GM21360 (cell line): ENCODE data around the gene MAS1.
"Not testable (repeated sequence)": the region's sequence is repeated elsewhere in the genome, so short reads cannot be mapped to it uniquely, and the experiment has no call there.

Experiments
- ATAC-seq: cut with Tn5 transposase; IDR thresholded peaks from one replicate; pipeline ENCODE4 v1.9.1; 2021; ENCODE audit warnings: mild to moderate bottlenecking, moderate library complexity; ENCODE audit not compliant: unreplicated experiment

Gene MAS1

DNA sequence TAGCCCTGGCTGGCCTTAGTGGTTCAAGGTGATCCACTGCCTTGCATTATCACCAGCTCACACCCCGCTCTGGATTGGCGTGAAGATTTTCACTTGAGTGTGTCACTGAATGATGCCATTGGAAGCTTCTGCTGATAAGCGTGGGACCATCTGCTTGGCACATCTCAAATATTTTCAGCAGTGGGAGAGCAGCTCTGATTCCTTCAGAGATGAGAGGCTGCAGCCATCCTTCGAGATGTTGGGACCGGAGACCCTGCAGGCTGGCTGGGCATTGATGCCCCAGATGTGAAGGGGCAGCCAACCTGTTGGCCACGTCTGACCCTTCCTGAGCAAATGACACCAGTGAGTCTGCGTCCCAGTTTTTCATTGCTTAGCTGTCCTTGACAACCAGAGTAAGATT lies at the start of gene MAS1:
Gene MAS1, plus strand, starts transcription at position 197 of the 400 bp plus-strand sequence. CDS start 15,968 bp downstream, outside the sequence.
- no peak for ATAC-seq

DNA sequence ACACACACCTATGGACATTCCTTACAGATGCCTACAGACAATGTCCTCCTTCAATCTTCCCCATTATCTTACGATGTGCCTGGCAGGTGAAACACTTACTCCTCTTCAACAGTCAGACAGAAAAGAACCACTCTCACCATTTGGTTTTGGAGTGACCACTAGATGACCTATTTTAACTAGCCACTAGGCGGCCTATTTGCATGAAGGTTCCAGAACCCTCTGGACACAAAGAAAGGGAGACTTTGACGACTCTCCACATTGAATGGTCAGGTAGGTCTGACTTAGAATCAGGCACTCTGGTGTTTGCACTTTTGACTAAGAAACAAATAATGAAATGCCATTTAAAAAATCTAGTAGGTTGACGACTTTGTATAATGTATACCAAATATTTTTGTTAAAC lies 48.8 kb upstream of the MAS1 start:
- no peak for ATAC-seq

GRCh38 chr6:159844737-159845645 lies 45.8 kb upstream of the MAS1 start:
- no peak for ATAC-seq

DNA sequence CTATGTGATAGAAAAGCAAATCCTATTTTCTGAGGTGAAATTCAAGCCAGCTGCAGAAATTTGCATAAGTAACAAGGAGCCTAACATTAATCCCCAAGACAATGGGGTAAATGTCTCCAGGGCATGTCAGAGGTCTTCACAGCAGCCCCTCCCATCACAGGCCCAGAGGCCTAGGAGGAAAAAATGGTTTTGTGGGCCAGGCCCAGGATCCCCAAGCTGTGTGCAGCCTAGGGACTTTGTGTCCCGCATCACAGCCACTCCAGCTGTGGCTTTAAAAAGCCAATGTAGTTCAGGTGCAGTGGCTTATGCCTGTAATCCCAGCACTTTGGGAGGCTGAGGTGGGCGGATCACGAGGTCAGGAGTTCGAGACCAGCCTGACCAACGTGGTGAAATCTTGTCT lies 42.2 kb upstream of the MAS1 start:
- not testable (repeated sequence) for ATAC-seq

DNA sequence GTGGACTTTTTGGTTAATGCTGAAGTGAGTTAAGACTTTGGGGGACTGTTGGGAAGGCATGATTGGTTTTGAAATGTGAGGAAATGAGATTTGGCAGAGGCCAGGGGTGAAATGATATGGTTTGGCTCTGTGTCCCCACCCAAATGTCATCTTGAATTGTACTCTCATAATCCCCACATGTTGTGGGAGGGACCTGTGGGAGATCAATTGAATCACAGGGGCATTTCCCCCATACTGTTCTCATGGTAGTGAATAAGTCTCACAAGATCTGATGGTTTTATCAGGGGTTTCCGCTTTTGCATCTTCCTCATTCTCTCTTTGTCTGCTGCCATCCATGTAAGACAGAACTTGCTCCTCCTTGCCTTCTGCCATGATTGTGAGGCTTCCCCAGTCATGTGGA lies 40.9 kb upstream of the MAS1 start:
- ATAC-seq, result not testable (repeated sequence)

GRCh38 chr6:159852877-159853276 lies 37.9 kb upstream of the MAS1 start:
- ATAC-seq, result no peak

DNA sequence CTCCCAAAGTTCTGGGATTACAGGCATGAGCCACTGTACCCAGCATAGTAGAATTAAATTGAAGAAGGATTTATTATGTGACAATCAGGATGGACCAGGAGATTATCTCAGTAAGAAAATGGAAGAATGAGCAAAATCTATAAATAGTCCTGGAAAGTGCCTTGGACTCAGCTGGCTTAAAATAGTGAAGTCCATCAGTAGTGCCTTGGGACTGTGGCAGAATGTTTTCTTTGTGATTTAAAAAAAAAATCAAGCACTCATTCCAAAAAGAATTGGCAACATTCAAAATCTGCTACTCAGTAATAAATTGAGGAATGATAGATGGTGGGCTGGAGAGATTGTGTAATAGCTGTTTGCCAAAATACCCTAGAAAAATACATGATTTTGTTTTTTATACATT lies 37.0 kb upstream of the MAS1 start:
- ATAC-seq, result no peak

- no peak for ATAC-seq
These were observed 35.8 kb upstream of the MAS1 start for GRCh38 chr6:159854959-159855358.

DNA sequence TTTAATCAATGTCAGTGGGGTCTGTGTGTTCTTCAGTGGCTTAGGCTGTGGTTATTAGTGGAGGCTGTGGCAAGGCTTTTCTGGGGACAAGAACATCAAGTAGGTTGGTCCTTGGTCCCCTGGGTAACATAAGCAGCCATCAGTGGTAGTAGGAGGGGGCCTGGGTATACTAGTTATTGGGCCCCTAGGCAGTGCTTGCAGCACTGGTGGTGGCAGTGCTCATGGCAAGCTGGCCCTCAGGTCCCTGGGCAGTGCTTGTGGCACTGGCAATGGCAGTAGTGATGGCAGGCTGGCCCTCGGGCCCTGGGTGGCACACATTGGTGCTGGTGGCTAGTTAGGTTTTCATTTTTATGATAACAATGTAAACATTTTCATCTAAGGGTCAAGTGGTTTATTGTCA lies 32.5 kb upstream of the MAS1 start:
- ATAC-seq, result no peak

- ATAC-seq, result no peak
These were observed 30.3 kb upstream of the MAS1 start for GRCh38 chr6:159860482-159860881.

DNA sequence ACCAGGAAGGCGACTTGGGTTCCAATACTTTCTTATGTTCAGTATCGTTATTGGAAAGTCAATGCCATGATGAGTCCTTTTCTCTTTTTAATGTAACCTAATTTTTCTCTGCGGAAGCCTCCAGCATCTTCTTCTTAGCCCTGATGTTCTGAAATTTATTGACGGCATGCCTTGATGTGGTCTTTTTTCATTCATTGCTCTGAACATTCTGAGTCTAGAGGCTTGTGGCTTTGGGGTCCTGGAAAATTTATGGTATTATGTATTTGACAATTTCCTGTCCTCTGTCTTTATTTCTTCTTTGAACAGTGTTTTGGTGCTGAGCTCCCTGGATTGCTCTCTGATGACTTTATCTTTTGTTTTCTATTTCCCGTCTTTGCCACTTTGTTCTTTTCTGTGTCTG lies 28.7 kb upstream of the MAS1 start:
- no peak for ATAC-seq

DNA sequence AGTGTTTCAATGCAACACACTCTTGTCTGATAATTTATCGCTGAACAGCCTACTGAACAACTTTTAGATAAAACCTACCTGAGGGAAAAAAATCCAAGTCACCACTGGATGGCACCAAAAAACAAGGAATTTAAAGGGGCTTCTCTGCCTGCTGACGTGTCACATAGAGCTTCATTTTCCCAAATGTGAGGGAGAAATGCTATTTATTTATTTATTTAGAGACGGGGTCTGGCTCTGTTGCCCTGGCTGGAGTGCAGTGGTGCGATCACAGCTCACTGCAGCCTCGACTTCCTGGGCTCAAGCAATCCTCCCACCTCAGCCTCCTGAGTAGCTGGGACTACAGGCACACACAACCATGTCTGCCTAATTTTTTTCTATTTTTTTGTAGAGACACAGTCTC lies 27.4 kb upstream of the MAS1 start:
- ATAC-seq, result not testable (repeated sequence)

- ATAC-seq, result no peak
These were observed 25.4 kb upstream of the MAS1 start for GRCh38 chr6:159865226-159865920.

DNA sequence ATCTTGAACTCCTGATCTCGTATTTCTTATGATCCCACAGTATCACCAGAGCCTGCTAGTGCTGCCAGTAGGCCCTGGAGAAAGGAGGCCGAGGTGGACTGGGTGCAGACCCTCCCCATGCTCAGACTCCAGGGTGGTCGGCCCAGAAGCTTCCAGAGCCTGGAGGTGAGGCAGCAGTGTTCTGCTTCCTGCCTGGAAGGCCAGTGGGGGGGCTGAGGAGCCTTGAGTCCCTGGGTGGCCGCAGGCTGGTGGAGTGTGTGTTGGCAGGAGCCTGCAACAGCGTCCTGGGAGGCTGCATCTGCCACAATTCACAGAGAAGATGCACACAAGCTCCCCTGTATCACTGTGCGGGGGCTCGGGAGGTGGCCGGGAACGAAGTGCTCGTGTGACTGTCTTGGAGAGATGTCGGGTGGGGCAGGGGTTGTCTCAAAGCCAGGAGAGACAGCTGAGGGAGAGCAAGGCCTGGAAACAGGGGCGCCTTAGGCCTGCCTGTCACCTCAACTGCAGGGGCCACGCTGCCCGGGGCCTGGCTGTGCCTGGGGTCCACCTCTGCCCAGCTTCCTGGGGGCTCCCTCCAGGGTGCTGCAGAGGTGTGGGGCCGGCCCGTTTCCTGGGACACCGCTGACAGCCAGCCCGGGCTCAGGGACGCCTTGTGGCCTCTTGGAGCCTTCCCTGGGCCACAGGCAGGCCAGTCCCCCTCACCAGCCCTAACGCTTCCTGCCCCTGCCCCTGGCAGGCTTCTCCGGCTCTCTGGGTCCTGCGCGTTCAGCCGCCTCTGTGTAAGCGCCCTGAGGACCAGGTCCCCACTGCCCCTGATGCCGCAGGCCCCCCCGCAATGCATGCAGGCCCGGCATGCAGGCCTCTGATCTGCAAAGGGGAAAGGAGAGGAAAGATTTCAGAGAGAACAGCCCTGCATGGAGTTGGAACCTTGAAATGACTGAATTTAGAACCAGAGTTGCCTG lies 24.2 kb upstream of the MAS1 start:
- ATAC-seq, result no peak

DNA sequence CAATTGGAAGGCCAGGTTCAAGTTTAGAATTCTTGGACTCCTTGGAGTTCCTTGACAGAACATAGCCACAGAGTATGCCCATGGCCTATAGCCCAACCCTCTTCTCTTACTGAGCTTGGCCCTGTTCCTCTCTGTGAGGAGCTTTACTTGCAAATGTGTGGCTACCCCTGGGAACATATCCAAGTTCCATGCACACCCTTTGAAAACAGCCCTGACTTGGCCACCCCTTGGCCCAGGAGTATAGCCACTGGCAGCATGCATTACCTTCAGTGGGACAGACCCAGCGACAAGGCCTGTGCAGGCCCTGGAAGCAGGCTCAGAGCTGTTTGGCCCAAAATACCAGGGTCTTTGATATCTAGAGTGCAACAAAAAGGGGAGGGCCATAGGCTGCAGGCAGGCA lies 19.5 kb upstream of the MAS1 start:
- no peak for ATAC-seq

DNA sequence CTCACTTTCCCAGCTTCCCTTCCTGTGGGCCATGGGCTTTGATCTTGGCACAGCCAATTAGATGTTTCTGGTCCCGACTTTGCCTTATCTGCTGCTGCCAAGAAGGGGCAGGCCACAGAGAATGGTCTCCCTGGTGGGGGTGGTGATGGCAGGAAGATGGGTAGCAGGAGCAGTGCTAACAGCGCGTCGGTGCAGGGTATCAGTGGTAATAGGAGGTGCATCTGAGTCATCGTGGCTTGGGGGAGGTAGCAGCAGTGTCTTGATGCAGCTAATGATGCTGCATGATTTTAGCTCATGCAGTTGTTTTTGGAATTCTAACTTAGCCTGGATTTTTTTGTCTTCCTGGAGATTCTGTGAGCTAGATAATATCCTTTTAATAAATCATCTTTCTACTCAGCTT lies 18.9 kb upstream of the MAS1 start:
- no peak for ATAC-seq

DNA sequence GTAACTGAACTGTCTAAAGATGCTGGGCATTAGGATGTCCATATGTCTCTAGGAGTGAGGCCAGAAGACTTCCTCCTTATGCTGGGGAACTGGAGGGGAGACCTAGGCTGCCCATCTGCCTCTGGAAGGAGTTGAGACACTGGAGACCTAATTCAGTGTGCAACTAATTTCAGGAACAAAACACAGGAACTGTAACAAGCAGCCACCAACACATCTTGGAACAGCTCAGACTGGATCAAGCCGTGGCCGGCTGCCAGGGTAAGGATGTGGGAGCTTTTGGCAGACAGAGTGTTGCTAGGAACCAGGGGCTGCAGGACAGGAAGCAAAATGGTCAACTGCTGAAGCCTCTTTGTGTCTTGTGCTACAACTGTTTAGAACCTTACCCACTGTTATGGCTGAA lies 16.4 kb upstream of the MAS1 start:
- ATAC-seq, result no peak

- ATAC-seq, result no peak
These were observed 15.6 kb upstream of the MAS1 start for GRCh38 chr6:159875194-159875593.

- no peak for ATAC-seq
These were observed 14.5 kb upstream of the MAS1 start for GRCh38 chr6:159876242-159876641.

DNA sequence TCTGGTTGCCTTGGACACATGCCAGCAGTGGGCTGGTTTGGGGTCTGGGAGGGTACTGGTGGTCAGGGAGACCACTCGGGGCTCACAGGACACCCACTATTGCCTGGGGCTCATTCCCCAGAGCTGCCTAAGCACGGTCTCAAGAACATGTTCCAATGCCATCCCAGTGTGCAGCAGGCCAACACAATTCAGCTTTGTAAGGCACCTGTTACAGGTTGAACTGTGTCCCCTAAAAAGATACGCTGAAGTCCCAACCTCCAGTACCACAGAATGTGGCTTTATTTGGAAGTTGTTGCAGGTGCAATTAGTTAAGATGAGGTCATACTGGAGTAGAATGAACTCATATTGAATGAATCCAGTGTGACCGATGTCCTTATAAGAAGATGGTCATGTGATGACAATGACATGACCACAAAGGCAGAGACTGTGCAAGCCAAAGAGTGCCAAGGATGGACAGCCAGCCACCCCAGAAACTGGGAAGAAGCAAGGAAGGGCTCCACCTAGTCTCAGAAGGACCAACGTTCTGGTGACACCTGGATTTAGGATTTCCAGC lies 13.5 kb upstream of the MAS1 start:
- ATAC-seq, result no peak

DNA sequence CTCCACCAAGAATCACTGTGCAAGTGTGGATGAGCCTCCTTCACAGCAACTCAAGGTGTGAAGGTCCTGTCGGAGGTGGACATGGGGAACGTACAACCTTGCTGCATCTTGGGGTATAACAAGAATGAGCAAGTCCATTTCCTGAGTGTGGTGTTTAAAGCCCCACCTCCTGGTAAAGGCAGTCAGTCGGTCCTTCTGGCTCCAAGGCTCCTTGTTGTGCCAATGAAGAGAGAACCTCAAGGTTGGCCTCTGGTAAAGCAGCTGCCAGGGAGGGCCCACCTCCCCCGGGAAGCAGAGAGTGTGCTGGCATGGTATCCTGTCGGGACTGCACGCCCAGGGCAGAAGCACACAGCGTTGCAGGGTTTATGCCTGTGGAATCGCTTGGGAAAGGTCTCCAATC lies 12.4 kb upstream of the MAS1 start:
- no peak for ATAC-seq
